ENCODE measurements around the gene MORN1. TPM values are rescaled to one million over a fixed set of nuclear protein-coding genes. Genes with fewer than 3 reads are reported as not detected.

The MORN1 gene
- total and polyA plus RNA-seq, 2 of the 8 experiments (the other 6 are each of a cell fraction or from before 2014, with no cell fraction given) = 5.0 to 9.1 TPM

DNA sequence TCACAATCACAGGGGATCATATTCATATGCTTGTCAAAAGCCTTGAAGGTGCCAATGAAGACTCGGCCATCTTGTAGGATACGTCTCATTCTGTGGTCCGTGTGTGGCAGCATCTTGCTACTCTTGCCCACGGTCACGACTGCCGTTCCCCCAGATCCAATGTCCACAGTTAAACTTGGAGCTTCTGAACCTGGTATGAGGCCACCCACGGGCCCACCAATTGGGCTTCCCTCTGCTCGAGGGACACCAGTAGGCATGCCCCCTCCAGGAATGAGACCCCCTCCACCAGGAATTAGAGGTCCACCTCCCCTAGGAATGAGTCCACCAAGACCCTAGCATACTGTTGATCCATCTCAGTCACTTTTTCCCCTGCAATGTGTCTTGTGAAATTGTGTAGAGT, 39.6 kb downstream of the MORN1 start:
- no peak overlapping the region for H4K8ac ChIP-seq (ENCODE audit: extremely low read depth, insufficient read depth, low read length)
- no peak overlapping the region for H3K56ac ChIP-seq (replicated peaks; ENCODE audit: insufficient read length, low read depth, low read length)
- FAIRE-seq (no peak), DNase-seq (ENCODE audit: low read depth in 1 of 2, low spot score in 2 of 2) (no peak)
- no peak overlapping the region for H3K14ac ChIP-seq (ENCODE audit: insufficient read length)
- WGBS, 2 experiments (ENCODE audit: extremely low coverage in 1 of 2, insufficient coverage in 1 of 2, insufficient read length in 1 of 2, insufficient replicate concordance in 2 of 2, low coverage in 1 of 2, low lambda C conversion rate in 2 of 2, missing lambda C conversion rate in 1 of 2) = 88% methylated on average over 8 of the region's 8 CpGs; no CpG with 5 or more reads in 1 of the 2 experiments
- no peaks in the 10 kb centered on the region for H3K36me3 ChIP-seq (ENCODE audit: control insufficient read depth in 2 of 4, insufficient read depth in 4 of 4, low read length in 3 of 4)
- no peak overlapping the region for H4K91ac ChIP-seq (replicated peaks; ENCODE audit: insufficient read length, low read length)
- no peak overlapping the region for H3K27ac ChIP-seq (ENCODE audit: low read depth, low read length)
- H2BK20ac ChIP-seq (ENCODE audit: low read length) = no peak overlapping the region
- H3K79me1 ChIP-seq (ENCODE audit: low read depth, low read length) = no peaks in the 10 kb centered on the region
- no peaks in the 10 kb centered on the region for H3K4me1 ChIP-seq (replicated peaks in 1 of 4; ENCODE audit: control insufficient read depth in 3 of 4, insufficient read depth in 4 of 4, low read length in 3 of 4)
- POLR2A ChIA-PET (ENCODE audit: partially characterized antibody) = interaction anchor here (1.0 kb wide), 1 partner anchor 28 kb away, joined by 3 read pairs; no protein-coding TSS in a partner anchor
- no peak overlapping the region for H2BK120ac ChIP-seq (replicated peaks; ENCODE audit: low read depth, low read length)
- H2BK5ac ChIP-seq (ENCODE audit: low read depth, low read length) = no peak overlapping the region
- no peaks in the 10 kb centered on the region for H4K20me1 ChIP-seq (replicated peaks in 1 of 2; ENCODE audit: control insufficient read depth in 1 of 2, insufficient read depth in 2 of 2, low read length in 2 of 2)
- H2AK5ac ChIP-seq (ENCODE audit: low read depth, low read length) = no peak overlapping the region
- no peak overlapping the region for H4K5ac ChIP-seq (ENCODE audit: insufficient read length, low read depth, low read length)
- H3K23ac ChIP-seq (ENCODE audit: insufficient read length) = no peak overlapping the region
- no peaks in the 10 kb centered on the region for H3K27me3 ChIP-seq (replicated peaks in 1 of 4; ENCODE audit: control insufficient read depth in 3 of 4, extremely low read depth in 1 of 4, insufficient read depth in 3 of 4, low read length in 3 of 4)
- no peak overlapping the region for H3K18ac ChIP-seq (ENCODE audit: extremely low read depth, low read length)
- no peaks in the 10 kb centered on the region for H3K9me3 ChIP-seq (ENCODE audit: insufficient read depth in 2 of 2, low read depth in 1 of 2, low read length in 1 of 2)
- H3K4me3 ChIP-seq (ENCODE audit: extremely low read depth in 1 of 4, insufficient read depth in 2 of 4, low read depth in 3 of 4, low read length in 4 of 4) = no peak overlapping the region
- H3K4ac ChIP-seq (replicated peaks; ENCODE audit: insufficient read length, low read depth, low read length) = no peak overlapping the region
- no peak overlapping the region for H2BK15ac ChIP-seq (ENCODE audit: low read length)
- H2BK12ac ChIP-seq (ENCODE audit: low read depth, low read length) = no peak overlapping the region
- H3K9ac ChIP-seq (replicated peaks in 1 of 4; ENCODE audit: extremely low read depth in 1 of 4, low read depth in 3 of 4, low read length in 3 of 4) = no peak overlapping the region
- TF ChIP-seq GABPA (IDR thresholded peaks at IDR 0.05; ENCODE audit: borderline replicate concordance, insufficient read depth, low read length) (no peak), TBP (IDR thresholded peaks at IDR 0.05; ENCODE audit: low read depth, low read length) (no peak), POU5F1 (IDR thresholded peaks at IDR 0.05; ENCODE audit: low read depth, low read length) (no peak), RNF2 (IDR thresholded peaks at IDR 0.05; ENCODE audit: borderline replicate concordance, low read depth, low read length, missing control alignments, poor library complexity, severe bottlenecking) (no peak), CTBP2 (IDR thresholded peaks at IDR 0.05; ENCODE audit: borderline replicate concordance, insufficient read depth, insufficient read length, low read length) (no peak), NANOG (IDR thresholded peaks at IDR 0.05; ENCODE audit: insufficient read depth, low read depth, low read length, poor library complexity, severe bottlenecking) (no peak)
- no peaks in the 10 kb centered on the region for H3K79me2 ChIP-seq (ENCODE audit: control insufficient read depth in 1 of 2, insufficient read depth in 2 of 2, low read length in 2 of 2)
- CTCF ChIA-PET (ENCODE audit: partially characterized antibody) = interaction anchor here (0.5 to 2.1 kb wide), 8 partner anchors 27 to 168 kb away, joined by 3 to 8 read pairs (median 4); no protein-coding TSS in a partner anchor
- no peak overlapping the region for H3K4me2 ChIP-seq (ENCODE audit: insufficient read depth in 1 of 2, low read depth in 2 of 2, low read length in 2 of 2)
- no peak overlapping the region for H2AFZ ChIP-seq (ENCODE audit: low read length)
- H3K23me2 ChIP-seq (ENCODE audit: low read depth, low read length) = no peaks in the 10 kb centered on the region

Data from H1 (cell line).